Measurements from ENCODE around the gene TMEM108.

TMEM108 gene

DNA sequence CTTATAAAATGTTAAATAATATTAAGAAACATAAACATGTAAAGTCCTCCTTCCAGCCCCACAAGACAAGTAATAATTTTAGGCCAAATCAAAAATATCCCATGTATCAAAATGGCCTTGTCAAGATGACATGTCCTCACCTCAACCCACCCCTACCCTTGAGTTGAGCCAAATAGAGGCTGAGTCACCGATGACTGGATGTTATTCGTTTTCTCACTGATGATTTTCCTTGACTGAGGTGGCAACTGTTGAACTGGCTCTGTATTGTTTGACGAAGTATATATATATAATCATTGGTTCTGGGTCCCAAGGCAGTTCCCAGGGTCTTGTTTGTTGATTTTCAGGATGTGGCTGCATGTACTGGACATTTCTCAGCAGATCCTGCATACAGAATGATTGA is 75.3 kb downstream of the TMEM108 start:
- H3K4me1 ChIP-seq (ENCODE audit: control insufficient read depth, insufficient read depth, low read length), result no peaks in the 10 kb centered on the region
- no peak overlapping the region for H3K27ac ChIP-seq (ENCODE audit: extremely low read depth, low read depth, low read length)
- POLR2A ChIA-PET, result no interaction called here
- H3K36me3 ChIP-seq (ENCODE audit: control insufficient read depth in 2 of 2, insufficient read depth in 1 of 2, low read length in 2 of 2), result no peaks in the 10 kb centered on the region
- H3K9me3 ChIP-seq (ENCODE audit: control insufficient read depth, insufficient read depth, low read depth, low read length), result no peaks in the 10 kb centered on the region
- no peak overlapping the region for H3K4me3 ChIP-seq (ENCODE audit: low read depth, low read length)
- CTCF ChIA-PET, result no interaction called here
- TF ChIP-seq ZNF548 (tag by site-specific recombination; IDR thresholded peaks at IDR 0.05) (no peak), ZNF169 (tag by site-specific recombination; IDR thresholded peaks at IDR 0.05) (no peak), ZNF324 (tag by site-specific recombination; IDR thresholded peaks at IDR 0.05) (no peak), ZNF704 (tag by site-specific recombination; IDR thresholded peaks at IDR 0.05) (no peak), SP3 (tag by site-specific recombination; IDR thresholded peaks at IDR 0.05) (no peak), ZNF560 (tag by site-specific recombination; IDR thresholded peaks at IDR 0.05; ENCODE audit: borderline replicate concordance) (no peak)

- ChIA-PET CTCF (no interaction called here), POLR2A (interaction anchor here (0.8 kb wide), 1 partner anchor 516 kb away, joined by 3 read pairs; no protein-coding TSS in a partner anchor)
- Histone ChIP-seq H3K27ac (ENCODE audit: extremely low read depth, low read depth, low read length) (no peak overlapping the region), H3K4me1 (ENCODE audit: control insufficient read depth, insufficient read depth, low read length) (no peaks in the 10 kb centered on the region), H3K9me3 (ENCODE audit: control insufficient read depth, insufficient read depth, low read depth, low read length) (no peaks in the 10 kb centered on the region), H3K4me3 (ENCODE audit: low read depth, low read length) (no peak overlapping the region), H3K36me3 (ENCODE audit: control insufficient read depth in 2 of 2, insufficient read depth in 1 of 2, low read length in 2 of 2) (no peaks in the 10 kb centered on the region)
- TF ChIP-seq ZNF174 (tag by site-specific recombination; IDR thresholded peaks at IDR 0.05) (no peak), PRDM1 (tag by site-specific recombination; IDR thresholded peaks at IDR 0.05) (peak; percentile 46; the same call in 1 of the 2 replicates)
These were observed 75.9 kb downstream of the TMEM108 start for GRCh38 chr3:133113927-133114597.

- H3K36me3 ChIP-seq (ENCODE audit: control insufficient read depth in 2 of 2, insufficient read depth in 1 of 2, low read length in 2 of 2), result no peaks in the 10 kb centered on the region
- H3K4me1 ChIP-seq (ENCODE audit: control insufficient read depth, insufficient read depth, low read length), result no peaks in the 10 kb centered on the region
- POLR2A ChIA-PET, result no interaction called here
- CTCF ChIA-PET, result no interaction called here
- H3K4me3 ChIP-seq (ENCODE audit: low read depth, low read length), result no peak overlapping the region
- TF ChIP-seq PATZ1 (tag by site-specific recombination; IDR thresholded peaks at IDR 0.05), result no peak
- no peak for TF ChIP-seq MZF1 (tag by site-specific recombination; IDR thresholded peaks at IDR 0.05; ENCODE audit: borderline replicate concordance)
- TF ChIP-seq ZNF670 (tag by site-specific recombination; IDR thresholded peaks at IDR 0.05; ENCODE audit: low read depth), result no peak
- H3K9me3 ChIP-seq (ENCODE audit: control insufficient read depth, insufficient read depth, low read depth, low read length), result no peaks in the 10 kb centered on the region
- no peak overlapping the region for H3K27ac ChIP-seq (ENCODE audit: extremely low read depth, low read depth, low read length)
These were observed 77.0 kb downstream of the TMEM108 start for GRCh38 chr3:133115176-133115575.

DNA sequence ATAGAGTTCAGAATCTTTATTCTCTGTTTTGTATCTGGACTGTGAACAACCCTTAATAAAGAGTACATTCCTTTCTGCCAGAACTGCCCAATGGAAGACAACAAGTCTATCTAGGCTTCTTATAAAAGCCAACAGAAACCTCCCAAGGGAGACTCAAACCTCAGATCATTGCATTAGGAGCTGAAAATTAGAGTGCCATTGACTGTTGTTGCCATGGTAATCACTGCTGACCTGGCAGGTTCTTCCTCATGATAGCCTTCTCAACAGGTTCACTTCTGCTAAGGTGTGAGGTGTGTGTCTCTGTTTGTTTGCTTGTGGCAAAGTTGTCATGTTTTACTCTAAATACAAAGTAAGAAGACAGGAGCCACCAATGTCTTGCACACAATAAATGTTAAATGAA is 79.2 kb downstream of the TMEM108 start:
- Histone ChIP-seq H3K9me3 (ENCODE audit: control insufficient read depth, insufficient read depth, low read depth, low read length) (no peaks in the 10 kb centered on the region), H3K4me1 (ENCODE audit: control insufficient read depth, insufficient read depth, low read length) (no peaks in the 10 kb centered on the region), H3K4me3 (ENCODE audit: low read depth, low read length) (no peak overlapping the region), H3K27ac (ENCODE audit: extremely low read depth, low read depth, low read length) (no peak overlapping the region), H3K36me3 (ENCODE audit: control insufficient read depth in 2 of 2, insufficient read depth in 1 of 2, low read length in 2 of 2) (no peaks in the 10 kb centered on the region)
- ChIA-PET CTCF (no interaction called here), POLR2A (no interaction called here)
- TF ChIP-seq, protein P1, sequence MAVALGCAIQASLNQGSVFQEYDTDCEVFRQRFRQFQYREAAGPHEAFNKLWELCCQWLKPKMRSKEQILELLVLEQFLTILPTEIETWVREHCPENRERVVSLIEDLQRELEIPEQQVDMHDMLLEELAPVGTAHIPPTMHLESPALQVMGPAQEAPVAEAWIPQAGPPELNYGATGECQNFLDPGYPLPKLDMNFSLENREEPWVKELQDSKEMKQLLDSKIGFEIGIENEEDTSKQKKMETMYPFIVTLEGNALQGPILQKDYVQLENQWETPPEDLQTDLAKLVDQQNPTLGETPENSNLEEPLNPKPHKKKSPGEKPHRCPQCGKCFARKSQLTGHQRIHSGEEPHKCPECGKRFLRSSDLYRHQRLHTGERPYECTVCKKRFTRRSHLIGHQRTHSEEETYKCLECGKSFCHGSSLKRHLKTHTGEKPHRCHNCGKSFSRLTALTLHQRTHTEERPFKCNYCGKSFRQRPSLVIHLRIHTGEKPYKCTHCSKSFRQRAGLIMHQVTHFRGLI (tag by site-specific recombination; IDR thresholded peaks at IDR 0.05), result no peak
- TF ChIP-seq ZNF324 (tag by site-specific recombination; IDR thresholded peaks at IDR 0.05) (no peak), ZNF785 (tag by site-specific recombination; IDR thresholded peaks at IDR 0.05) (no peak), ZNF157 (tag by site-specific recombination; IDR thresholded peaks at IDR 0.05) (no peak), ZBTB48 (tag by site-specific recombination; IDR thresholded peaks at IDR 0.05) (no peak), ZBTB44 (tag by site-specific recombination; IDR thresholded peaks at IDR 0.05) (no peak), ZNF514 (tag by site-specific recombination; IDR thresholded peaks at IDR 0.05) (no peak), ZNF549 (tag by site-specific recombination; IDR thresholded peaks at IDR 0.05) (no peak)
- TF ChIP-seq, protein P2, sequence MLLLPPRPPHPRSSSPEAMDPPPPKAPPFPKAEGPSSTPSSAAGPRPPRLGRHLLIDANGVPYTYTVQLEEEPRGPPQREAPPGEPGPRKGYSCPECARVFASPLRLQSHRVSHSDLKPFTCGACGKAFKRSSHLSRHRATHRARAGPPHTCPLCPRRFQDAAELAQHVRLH (tag by site-specific recombination; IDR thresholded peaks at IDR 0.05), result no peak

Data from HEK293 (cell line).